Activated CD4-positive, CD25-positive, alpha-beta regulatory T cell (primary cell): ENCODE measurements around the gene RGS11.
A peak's percentile ranks its signal among the peaks of the same experiment; 100 is the strongest.

Source experiments
- DNase-seq, 4 experiments: peaks; one replicate each; lab custom pipeline; 2025; lab: John Stamatoyannopoulos, UW

The RGS11 gene

GRCh38 chr16:229731-230281 lies 45.9 kb downstream of the RGS11 start:
- no peak for DNase-seq

- peak; percentile 71 to 74 (median 74) for DNase-seq
Measured at GRCh38 chr16:228852-229730, 46.7 kb downstream of the RGS11 start, which contains the start of gene LUC7L. Gene LUC7L, minus strand, starts transcription at chr16:229449. Its CDS starts 110 bp downstream, at chr16:229339.

- no peak for DNase-seq
Measured at GRCh38 chr16:228151-228851, 47.4 kb downstream of the RGS11 start.

- DNase-seq: no peak
Measured at GRCh38 chr16:220021-220420, 55.7 kb downstream of the RGS11 start.
